WERI-Rb-1 (cell line): ENCODE results near the gene VAV3.

Source experiments
- DNase-seq: peaks from one replicate; pipeline ENCODE4 v3.0.0-alpha.2; 2020
- H3K27ac ChIP-seq: fragments of 250-450 bp; sonication (Bioruptor Pico); 2 replicates; pipeline ENCODE4 v1.5.1; 2020; ENCODE audit warnings: mild to moderate bottlenecking, moderate library complexity
- H3K27me3 ChIP-seq: fragments of 250-450 bp; sonication (Bioruptor Pico); 2 replicates; pipeline ENCODE4 v1.5.1; 2021; ENCODE audit warnings: mild to moderate bottlenecking, low read depth, moderate library complexity; ENCODE audit not compliant: insufficient read depth, severe bottlenecking
- H3K36me3 ChIP-seq: fragments of 250-450 bp; sonication (Bioruptor Pico); 2 replicates; pipeline ENCODE4 v1.5.1; 2020; ENCODE audit warnings: mild to moderate bottlenecking, moderate library complexity
- H3K4me3 ChIP-seq: 2 replicates; pipeline ENCODE4 v1.5.1; 2011; ENCODE audit warnings: low read depth, mild to moderate bottlenecking, control low read depth, low read length
- H3K9me3 ChIP-seq: fragments of 250-450 bp; sonication (Bioruptor Pico); 2 replicates; pipeline ENCODE4 v1.5.1; 2021; ENCODE audit warnings: mild to moderate bottlenecking, moderate library complexity; ENCODE audit not compliant: severe bottlenecking
- CTCF ChIP-seq: IDR thresholded peaks from 2 replicates; pipeline ENCODE4 v1.5.1; 2011; ENCODE audit warnings: low read depth, mild to moderate bottlenecking, control low read depth, inconsistent platforms, low read length

Gene VAV3

GRCh38 chr1:107802654-107803053 lies 162.3 kb downstream of the VAV3 start:
- H3K9me3 ChIP-seq = peaks cover 2% of the 10 kb centered on the region
- no peak overlapping the region for H3K27ac ChIP-seq
- H3K4me3 ChIP-seq = no peak overlapping the region
- no peak for TF ChIP-seq CTCF
- H3K36me3 ChIP-seq = no peaks in the 10 kb centered on the region
- no peak for DNase-seq
- H3K27me3 ChIP-seq = no peaks in the 10 kb centered on the region

GRCh38 chr1:107795994-107796393 lies 169.0 kb downstream of the VAV3 start:
- no peaks in the 10 kb centered on the region for H3K27me3 ChIP-seq

GRCh38 chr1:107795441-107795840 lies 169.5 kb downstream of the VAV3 start:
- no peak for TF ChIP-seq CTCF
- H3K36me3 ChIP-seq = no peaks in the 10 kb centered on the region
- DNase-seq = no peak
- no peak overlapping the region for H3K27ac ChIP-seq
- H3K27me3 ChIP-seq = no peaks in the 10 kb centered on the region
- no peaks in the 10 kb centered on the region for H3K9me3 ChIP-seq
- H3K4me3 ChIP-seq = no peak overlapping the region

More at GRCh38 chr1:107795994-107796393, 169.0 kb downstream of the VAV3 start:
- H3K9me3 ChIP-seq = peaks cover 1% of the 10 kb centered on the region
- H3K36me3 ChIP-seq = no peaks in the 10 kb centered on the region
- no peak for TF ChIP-seq CTCF
- H3K27ac ChIP-seq = no peak overlapping the region
- no peak overlapping the region for H3K4me3 ChIP-seq
- DNase-seq = no peak

- Histone ChIP-seq H3K27ac (no peak overlapping the region), H3K9me3 (no peaks in the 10 kb centered on the region), H3K36me3 (no peaks in the 10 kb centered on the region), H3K27me3 (no peaks in the 10 kb centered on the region), H3K4me3 (no peak overlapping the region; the same call in 1 of the 2 replicates)
- TF ChIP-seq CTCF = no peak
- DNase-seq = peak; percentile 43
These were observed 170.4 kb downstream of the VAV3 start for GRCh38 chr1:107794571-107794970.

GRCh38 chr1:107793896-107794453 lies 171.0 kb downstream of the VAV3 start:
- peak; percentile 45 for DNase-seq
- Histone ChIP-seq H3K27me3 (no peaks in the 10 kb centered on the region), H3K27ac (no peak overlapping the region), H3K4me3 (peak overlapping the region; percentile 2; the same call in 1 of the 2 replicates), H3K9me3 (no peaks in the 10 kb centered on the region), H3K36me3 (no peaks in the 10 kb centered on the region)
- TF ChIP-seq CTCF = no peak

GRCh38 chr1:107791348-107791747 lies 173.6 kb downstream of the VAV3 start:
- no peaks in the 10 kb centered on the region for H3K36me3 ChIP-seq

More at GRCh38 chr1:107791348-107791747, 173.6 kb downstream of the VAV3 start:
- Histone ChIP-seq H3K27ac (no peak overlapping the region), H3K9me3 (no peaks in the 10 kb centered on the region), H3K27me3 (no peaks in the 10 kb centered on the region), H3K4me3 (no peak overlapping the region)
- DNase-seq = no peak
- no peak for TF ChIP-seq CTCF
